SK-N-DZ (cell line): Measurements from ENCODE around the gene HDDC3.
A peak's percentile ranks its signal among the peaks of the same experiment; 100 is the strongest.

Experiments
- DNase-seq: peaks from one replicate; pipeline ENCODE4 v3.0.0-alpha.2; 2015; ENCODE audit warnings: low spot score

Gene HDDC3

DNA sequence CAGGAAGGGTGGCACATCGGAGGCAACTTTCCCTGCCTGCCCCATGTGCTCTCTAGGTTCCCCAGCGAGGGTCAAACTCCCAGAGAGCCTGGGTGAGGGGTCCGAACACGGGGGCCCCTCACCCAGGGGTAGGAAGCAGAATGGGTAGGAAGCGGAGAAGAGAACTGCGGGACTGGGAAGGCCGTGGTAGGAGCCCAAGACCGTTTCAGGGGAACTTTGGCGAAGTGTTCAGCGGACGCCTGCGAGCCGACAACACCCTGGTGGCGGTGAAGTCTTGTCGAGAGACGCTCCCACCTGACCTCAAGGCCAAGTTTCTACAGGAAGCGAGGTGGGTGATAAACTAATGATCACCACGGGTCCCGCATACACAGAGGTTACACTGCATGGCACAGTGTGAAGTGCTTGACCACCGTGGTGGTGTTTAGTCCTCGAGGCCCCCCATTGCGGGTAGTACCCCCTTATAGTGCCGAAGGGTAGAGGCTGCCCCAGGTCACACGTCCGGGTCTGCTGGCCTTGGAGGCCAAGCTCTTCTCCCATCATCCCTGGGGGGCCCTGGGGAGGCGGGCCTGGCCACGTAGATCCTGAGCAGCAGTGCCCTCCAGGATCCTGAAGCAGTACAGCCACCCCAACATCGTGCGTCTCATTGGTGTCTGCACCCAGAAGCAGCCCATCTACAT is 39.7 kb downstream of the HDDC3 start:
- no peak for DNase-seq

DNA sequence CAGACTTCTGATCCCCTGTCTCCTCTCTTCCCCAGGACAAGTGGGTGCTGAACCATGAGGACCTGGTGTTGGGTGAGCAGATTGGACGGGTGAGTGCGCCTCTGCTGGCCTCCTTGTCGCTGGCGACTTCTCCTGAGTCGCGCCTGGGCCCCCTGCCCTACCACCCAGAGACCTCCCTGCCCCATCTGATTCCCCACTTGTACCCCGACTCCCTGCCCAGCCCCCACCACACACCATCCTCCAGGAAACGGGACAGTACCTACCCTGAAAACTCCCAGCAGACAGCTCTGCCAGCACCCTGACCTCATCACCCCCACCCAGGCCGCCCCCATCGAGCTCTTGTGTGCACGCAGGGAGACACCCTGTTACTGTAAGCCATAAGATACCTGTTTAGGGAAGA is 40.3 kb downstream of the HDDC3 start:
- no peak for DNase-seq

DNA sequence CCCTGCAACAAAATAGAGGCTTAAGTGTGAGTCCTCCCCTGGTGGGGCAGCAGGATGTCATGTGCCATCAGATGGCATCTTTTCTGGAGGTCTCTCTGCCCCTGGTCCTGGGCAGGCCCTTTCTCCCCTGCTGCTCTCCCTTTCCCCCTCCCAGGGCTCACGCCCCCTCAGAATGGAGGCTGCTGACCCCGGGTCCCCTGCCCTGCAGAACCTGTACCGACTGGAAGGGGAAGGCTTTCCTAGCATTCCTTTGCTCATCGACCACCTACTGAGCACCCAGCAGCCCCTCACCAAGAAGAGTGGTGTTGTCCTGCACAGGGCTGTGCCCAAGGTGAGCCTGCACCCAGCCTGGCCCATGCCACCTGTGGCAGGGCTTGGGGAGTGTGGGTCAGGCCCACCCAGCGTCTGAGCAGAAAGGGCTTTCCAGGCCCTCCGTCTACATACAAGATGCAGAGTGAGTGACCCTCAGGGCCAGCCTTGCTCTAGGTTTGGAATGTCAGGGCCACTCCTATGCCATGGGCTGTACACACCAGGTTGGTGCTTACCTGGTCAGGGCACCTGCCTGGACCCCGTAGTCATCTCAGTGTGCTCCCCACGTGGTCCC is 40.9 kb downstream of the HDDC3 start:
- no peak for DNase-seq

DNA sequence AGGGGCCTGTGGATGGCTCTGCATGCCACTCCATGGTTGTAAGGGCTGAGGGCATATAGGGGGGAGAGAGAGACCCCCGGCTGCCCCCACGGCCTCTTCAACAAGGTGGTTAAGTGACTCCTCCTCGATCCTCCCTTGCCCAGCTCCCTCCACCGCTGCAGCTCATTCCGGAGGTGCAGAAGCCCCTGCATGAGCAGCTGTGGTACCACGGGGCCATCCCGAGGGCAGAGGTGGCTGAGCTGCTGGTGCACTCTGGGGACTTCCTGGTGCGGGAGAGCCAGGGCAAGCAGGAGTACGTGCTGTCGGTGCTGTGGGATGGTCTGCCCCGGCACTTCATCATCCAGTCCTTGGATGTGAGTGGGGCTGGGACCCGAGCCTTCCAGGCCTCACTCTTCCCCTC is 41.5 kb downstream of the HDDC3 start:
- no peak for DNase-seq

DNA sequence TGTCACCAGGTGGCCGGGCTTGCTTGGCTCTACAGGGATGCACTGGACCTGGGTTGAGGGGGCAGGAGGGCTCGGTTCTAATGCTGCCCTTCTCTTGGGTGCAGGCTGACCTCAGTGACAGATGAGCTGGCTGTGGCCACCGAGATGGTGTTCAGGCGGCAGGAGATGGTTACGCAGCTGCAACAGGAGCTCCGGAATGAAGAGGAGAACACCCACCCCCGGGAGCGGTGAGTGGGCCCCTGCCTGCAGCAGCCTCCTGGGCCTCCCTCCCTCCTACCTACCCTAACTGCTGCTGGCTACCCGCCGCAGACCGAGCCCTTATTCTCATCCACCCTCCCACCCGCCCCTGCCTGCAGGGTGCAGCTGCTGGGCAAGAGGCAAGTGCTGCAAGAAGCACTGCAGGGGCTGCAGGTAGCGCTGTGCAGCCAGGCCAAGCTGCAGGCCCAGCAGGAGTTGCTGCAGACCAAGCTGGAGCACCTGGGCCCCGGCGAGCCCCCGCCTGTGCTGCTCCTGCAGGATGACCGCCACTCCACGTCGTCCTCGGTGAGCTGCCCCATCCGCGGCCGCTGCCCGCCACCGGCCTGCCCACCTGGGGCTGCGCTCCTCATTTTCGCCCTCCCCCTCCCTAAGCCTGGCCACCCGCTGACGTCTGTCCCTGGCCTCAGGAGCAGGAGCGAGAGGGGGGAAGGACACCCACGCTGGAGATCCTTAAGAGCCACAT is 42.5 kb downstream of the HDDC3 start:
- DNase-seq = no peak

DNA sequence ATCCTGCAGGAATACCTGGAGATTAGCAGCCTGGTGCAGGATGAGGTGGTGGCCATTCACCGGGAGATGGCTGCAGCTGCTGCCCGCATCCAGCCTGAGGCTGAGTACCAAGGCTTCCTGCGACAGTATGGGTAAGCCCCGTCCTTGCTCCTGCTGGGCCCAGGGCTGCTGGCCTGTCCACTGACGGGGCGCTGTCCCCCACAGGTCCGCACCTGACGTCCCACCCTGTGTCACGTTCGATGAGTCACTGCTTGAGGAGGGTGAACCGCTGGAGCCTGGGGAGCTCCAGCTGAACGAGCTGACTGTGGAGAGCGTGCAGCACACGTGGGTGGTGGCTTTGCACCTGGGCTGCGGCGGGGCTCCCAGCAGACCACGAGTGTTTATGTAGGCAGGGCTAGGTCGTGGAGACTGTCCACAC is 43.0 kb downstream of the HDDC3 start:
- DNase-seq = no peak

DNA sequence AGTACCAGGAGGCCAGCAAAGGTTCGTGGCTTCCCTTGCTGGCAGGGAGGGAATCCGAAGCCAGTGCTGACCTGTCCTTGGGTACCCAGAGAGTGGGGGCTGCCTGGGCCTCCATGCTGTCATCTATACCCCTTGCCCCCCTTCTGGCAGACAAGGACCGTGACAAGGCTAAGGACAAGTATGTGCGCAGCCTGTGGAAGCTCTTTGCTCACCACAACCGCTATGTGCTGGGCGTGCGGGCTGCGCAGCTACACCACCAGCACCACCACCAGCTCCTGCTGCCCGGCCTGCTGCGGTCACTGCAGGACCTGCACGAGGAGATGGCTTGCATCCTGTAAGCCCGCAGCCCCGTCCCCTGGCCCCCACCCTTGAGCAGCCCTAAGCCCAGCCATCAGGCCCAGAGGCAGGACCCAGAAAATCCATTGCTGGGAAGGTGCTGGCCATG is 45.3 kb downstream of the HDDC3 start:
- DNase-seq = no peak

DNA sequence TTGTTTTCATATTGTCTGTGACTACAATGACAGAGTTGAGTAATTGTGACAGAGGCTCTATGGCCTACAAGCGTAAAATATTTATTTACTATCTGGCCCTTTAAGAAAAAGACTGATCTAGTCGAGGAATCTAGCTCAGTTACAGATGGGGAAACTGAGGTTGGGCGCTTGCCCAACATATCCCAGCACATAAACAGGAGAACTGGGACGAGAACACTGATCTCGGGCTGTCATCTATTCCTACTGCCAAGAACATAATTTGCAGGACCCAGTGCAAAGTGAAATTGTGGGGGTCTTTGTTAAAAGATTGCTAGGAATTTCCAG is 46.1 kb downstream of the HDDC3 start:
- DNase-seq = no peak

DNA sequence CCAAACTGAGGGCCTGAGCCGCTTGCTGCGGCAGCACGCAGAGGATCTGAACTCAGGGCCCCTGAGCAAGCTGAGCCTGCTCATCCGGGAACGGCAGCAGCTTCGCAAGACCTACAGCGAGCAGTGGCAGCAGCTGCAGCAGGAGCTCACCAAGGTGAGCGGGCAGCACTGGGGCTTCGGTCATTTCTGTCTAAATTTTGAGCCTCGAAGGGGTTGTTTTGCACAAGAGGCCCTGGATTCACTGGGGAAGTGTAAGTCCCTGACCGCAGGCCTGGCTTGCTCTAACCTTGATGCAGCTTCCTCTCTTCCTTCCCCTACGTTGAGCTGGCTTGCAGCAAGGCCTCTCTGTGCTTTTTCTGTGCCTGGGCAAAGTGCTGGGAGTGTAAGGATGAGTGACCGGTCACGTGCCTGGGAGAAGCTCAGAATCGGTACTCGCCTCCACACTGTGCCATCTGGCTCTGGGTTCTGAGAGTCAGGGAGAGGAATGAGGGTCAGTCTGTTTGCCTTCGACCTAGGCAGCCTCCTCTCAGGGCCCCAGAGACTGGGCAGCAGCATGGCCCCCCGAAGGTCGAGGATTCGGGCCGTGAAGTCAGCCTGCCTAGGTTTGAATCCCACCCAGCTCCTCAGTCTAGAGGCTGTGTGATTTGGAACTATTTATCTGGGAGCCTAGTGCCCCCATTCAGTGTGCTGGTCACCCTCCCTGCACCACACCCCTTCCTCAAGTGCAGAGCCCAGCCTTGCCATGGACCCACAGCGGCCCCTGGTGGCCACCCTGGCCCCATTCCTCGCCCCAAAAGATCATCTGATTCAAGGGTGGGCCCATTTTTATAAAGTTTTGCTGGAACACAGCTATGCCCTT is 46.7 kb downstream of the HDDC3 start:
- DNase-seq = peak; percentile 68

DNA sequence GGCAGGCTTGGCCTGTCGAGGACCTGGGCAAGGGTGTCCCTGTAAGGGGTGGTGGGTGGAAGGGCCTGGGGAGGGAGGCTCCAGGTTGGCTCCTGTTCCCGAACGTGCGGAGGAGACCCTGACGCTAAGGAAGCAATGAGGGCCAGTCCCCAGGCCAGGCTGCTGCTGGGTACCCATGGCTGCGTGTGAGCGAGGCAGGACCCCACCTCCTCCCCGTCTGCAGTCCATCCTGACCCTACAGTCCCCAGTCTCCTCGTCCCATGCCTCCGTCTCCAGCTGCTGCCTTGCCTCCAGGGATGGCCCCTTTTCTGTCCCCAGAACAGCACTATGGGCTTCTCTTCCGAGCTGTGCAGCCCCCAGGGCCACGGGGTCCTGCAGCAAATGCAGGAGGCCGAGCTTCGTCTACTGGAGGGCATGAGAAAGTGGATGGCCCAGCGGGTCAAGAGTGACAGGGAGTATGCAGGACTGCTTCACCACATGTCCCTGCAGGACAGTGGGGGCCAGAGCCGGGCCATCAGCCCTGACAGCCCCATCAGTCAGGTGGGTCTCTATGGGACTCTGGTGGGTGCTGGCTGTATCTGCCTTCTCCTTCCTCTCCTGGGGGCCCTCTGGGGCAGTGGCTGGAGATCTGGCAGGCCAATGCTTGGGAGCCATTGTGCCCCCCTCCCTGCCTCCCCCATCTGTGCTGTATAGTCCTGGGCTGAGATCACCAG is 47.5 kb downstream of the HDDC3 start:
- DNase-seq = no peak

DNA sequence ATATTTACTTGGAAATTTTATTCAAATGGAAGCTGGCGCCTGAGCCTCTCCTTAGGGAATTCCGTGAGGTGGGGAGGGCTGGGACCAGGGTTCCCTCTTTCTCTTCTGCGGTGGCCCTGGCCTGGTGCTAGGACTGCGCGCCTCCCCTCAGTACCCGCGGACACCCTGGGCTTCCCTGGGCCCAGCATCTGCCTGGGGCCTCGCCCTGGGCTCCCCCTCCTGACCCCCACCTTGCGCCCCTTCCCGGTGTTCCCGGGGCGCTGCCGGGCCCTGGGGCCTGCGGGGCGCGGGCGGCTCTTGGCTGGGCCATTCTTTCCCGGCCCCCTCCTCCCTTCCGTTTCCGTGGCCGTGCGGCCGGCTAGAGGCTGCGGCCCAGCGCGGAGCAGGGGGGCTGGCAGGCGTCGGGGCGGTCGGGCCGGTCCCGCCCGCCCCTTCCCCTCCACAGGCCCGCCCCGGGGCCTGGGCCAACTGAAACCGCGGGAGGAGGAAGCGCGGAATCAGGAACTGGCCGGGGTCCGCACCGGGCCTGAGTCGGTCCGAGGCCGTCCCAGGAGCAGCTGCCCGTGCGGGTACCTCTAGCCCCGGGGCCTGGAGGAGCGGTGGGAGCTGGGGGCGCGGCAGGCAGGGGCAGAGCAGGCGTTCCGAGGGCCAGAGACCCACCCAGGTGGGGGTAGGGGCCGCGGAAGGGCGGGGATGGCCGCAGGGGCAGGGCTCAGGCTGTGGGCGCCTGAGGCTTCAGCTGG is 48.2 kb downstream of the HDDC3 start, which contains the start of gene FES:
Gene FES (plus strand): TSS at position 529 of the 743 bp plus-strand sequence. CDS start 542 bp downstream, outside the sequence.
- DNase-seq = no peak

DNA sequence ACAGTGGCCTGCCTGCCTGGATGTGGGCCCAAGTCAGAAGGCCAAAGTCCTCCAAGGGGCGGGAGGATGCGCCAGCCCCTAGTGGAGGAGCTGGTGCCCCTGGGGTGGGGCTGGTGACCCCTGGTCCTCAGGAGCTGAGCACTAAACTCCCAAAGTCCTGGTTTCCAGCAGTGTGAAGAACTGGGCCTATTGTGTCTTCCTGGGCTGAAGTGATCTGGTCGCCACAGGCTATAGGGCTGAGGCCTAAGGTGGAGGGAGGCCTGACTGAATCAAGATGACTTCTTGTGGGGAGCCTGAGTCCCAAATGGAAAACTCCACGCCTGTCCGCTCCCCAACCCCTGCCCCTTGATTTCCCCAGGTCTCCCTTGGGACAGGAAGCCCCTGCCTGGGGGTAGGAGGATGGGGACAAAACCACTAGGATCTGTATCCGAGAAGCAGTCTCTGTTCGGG is 48.8 kb downstream of the HDDC3 start:
- no peak for DNase-seq

DNA sequence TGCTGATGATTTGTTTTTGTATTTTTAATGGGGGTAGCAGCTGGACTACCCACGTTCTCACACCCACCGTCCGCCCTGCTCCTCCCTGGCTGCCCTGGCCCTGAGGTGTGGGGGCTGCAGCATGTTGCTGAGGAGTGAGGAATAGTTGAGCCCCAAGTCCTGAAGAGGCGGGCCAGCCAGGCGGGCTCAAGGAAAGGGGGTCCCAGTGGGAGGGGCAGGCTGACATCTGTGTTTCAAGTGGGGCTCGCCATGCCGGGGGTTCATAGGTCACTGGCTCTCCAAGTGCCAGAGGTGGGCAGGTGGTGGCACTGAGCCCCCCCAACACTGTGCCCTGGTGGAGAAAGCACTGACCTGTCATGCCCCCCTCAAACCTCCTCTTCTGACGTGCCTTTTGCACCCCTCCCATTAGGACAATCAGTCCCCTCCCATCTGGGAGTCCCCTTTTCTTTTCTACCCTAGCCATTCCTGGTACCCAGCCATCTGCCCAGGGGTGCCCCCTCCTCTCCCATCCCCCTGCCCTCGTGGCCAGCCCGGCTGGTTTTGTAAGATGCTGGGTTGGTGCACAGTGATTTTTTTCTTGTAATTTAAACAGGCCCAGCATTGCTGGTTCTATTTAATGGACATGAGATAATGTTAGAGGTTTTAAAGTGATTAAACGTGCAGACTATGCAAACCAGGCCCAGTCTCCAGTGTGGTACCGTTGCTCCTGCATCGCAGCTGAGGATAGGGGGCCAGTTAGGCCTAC is 49.4 kb downstream of the HDDC3 start:
- no peak for DNase-seq

DNA sequence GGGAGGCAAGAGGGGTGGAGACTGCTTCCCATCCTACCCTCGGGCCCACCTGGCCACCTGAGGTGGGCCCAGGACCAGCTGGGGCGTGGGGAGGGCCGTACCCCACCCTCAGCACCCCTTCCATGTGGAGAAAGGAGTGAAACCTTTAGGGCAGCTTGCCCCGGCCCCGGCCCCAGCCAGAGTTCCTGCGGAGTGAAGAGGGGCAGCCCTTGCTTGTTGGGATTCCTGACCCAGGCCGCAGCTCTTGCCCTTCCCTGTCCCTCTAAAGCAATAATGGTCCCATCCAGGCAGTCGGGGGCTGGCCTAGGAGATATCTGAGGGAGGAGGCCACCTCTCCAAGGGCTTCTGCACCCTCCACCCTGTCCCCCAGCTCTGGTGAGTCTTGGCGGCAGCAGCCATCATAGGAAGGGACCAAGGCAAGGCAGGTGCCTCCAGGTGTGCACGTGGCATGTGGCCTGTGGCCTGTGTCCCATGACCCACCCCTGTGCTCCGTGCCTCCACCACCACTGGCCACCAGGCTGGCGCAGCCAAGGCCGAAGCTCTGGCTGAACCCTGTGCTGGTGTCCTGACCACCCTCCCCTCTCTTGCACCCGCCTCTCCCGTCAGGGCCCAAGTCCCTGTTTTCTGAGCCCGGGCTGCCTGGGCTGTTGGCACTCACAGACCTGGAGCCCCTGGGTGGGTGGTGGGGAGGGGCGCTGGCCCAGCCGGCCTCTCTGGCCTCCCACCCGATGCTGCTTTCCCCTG is 50.2 kb downstream of the HDDC3 start:
- no peak for DNase-seq

DNA sequence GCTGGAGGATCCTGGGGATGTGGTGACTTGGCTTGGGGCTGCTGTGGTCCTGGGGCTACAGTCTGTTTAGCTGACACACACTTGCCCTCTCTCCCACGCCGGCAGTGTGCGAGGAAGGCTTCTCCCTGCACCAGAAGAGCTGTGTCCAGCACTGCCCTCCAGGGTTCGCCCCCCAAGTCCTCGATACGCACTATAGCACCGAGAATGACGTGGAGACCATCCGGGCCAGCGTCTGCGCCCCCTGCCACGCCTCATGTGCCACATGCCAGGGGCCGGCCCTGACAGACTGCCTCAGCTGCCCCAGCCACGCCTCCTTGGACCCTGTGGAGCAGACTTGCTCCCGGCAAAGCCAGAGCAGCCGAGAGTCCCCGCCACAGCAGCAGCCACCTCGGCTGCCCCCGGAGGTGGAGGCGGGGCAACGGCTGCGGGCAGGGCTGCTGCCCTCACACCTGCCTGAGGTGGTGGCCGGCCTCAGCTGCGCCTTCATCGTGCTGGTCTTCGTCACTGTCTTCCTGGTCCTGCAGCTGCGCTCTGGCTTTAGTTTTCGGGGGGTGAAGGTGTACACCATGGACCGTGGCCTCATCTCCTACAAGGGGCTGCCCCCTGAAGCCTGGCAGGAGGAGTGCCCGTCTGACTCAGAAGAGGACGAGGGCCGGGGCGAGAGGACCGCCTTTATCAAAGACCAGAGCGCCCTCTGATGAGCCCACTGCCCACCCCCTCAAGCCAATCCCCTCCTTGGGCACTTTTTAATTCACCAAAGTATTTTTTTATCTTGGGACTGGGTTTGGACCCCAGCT is 51.0 kb downstream of the HDDC3 start:
- DNase-seq = no peak

DNA sequence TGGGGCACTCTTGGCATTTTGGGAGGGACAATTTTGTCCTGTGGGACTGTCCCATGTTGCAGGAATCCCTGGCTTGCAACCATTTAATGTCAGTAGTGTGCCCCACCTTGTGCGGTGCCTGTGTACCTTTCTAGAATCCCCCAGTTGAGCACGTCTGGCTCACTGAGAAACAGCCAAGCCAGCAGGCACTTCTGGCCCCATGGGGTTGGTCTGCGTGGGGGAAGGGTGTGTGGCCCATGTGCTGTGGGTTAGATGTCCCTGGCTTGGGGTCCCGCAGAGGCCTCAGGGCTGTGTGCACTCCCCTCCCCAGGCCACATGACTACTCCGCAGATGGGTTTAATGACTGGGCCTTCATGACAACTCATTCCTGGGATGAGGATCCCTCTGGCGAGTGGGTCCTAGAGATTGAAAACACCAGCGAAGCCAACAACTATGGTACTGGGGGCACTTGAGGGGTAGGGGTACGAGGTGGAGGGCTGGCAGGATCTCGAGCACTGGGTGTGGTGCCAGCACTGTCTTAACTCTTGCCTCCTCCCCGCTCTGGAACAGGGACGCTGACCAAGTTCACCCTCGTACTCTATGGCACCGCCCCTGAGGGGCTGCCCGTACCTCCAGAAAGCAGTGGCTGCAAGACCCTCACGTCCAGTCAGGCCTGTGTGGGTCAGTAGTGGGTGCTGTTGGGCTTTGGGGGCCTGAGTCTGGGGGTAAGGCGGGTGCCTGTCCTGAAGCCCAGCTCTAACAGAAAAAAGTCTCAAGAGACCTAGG is 51.8 kb downstream of the HDDC3 start:
- DNase-seq = no peak
